GM19043 (cell line): ENCODE results near the gene FAM78A.
"Not testable (repeated sequence)": the region's sequence is repeated elsewhere in the genome, so short reads cannot be mapped to it uniquely, and the experiment has no call there.

Experiments used
- ATAC-seq: cut with Tn5 transposase; IDR thresholded peaks from one replicate; pipeline ENCODE4 v1.9.1; 2021; ENCODE audit warnings: low read depth; ENCODE audit not compliant: unreplicated experiment

The FAM78A gene

DNA sequence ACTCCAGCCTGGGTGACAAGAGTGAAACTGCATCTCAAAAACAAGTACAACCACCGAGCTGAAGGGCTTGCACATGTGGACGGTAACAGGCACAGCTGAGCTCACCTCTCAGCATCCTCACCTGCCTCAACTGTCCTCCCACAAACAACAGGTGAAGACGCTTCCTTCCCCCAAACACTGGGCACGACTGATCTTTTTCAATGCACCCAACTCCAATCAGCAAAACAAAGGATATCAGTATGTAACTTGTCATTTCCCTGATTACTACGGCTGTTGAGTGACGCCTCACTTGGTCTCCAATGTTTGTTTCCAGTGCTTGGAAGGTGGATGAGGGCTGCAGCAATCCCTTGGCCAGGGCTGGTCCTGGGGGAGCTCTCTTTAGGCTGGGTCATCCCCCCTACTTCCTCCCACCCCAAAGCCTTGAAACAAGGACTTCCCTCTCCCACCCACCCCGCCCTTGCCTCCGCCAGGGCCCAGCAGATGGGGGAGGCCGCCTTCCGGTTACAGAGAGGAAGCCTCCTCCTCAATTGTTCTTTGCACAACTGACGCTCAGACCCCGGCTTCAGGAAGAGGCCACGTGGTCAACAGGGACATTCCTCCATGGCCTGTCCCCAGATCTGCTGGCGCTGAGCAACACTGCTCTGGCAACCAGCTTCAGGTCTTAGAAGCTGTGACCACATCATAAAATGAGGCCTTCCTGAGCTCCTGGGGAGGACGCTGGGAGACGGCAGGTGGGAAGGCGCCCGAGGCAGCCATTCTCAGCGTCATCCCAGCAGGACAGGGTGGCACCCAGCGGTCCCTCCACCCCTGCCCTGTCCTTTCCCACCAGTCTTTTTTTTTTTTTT lies 5.9 kb downstream of the FAM78A start:
- no peak for ATAC-seq

GRCh38 chr9:131266266-131267229 lies 9.8 kb downstream of the FAM78A start:
- no peak for ATAC-seq

- ATAC-seq: no peak
These were observed 12.1 kb downstream of the FAM78A start for GRCh38 chr9:131264231-131264630.

DNA sequence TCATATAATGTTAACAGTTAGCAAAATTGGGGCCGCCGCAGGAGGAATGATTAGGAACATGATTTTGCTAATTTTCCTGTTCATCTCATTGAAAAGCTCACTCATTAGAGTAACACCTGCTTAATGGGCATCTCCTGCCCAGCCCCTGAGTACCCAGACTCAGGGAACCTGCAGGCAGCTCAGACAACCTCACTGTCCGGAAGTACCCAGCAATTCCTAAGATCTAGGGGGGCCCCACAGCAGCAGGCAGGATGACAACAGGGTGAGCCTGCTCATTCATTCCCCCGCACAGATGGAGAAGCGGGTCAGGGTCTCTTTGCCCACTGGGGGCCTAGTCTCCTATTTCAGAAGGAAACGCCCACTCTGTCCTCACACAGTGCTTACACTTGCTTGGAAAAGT lies 12.6 kb downstream of the FAM78A start:
- ATAC-seq: no peak

DNA sequence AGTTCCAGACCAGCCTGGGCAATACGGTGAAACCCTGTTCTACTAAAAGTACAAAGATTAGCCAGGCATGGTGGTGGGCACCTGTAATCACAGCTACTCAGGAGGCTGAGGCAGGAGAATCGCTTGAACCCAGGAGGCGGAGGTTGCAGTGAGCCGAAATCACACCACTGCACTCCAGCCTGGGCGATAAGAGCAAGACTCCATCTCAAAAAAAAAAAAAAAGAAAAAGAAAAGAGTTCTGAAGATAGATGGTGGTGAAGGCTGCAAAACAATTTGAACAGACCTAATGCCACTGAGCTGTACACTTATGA lies 13.3 kb downstream of the FAM78A start:
- ATAC-seq: not testable (repeated sequence)

GRCh38 chr9:131262327-131263032 lies 13.8 kb downstream of the FAM78A start:
- ATAC-seq: no peak

GRCh38 chr9:131260751-131261452 lies 15.4 kb downstream of the FAM78A start:
- ATAC-seq: no peak

- no peak for ATAC-seq
These were observed 16.3 kb downstream of the FAM78A start for GRCh38 chr9:131259916-131260597.

- ATAC-seq: no peak
These were observed 16.8 kb downstream of the FAM78A start for GRCh38 chr9:131259432-131259898.

- ATAC-seq: no peak
These were observed 17.4 kb downstream of the FAM78A start for GRCh38 chr9:131258698-131259431.

GRCh38 chr9:131258186-131258585 lies 18.1 kb downstream of the FAM78A start:
- ATAC-seq: no peak

DNA sequence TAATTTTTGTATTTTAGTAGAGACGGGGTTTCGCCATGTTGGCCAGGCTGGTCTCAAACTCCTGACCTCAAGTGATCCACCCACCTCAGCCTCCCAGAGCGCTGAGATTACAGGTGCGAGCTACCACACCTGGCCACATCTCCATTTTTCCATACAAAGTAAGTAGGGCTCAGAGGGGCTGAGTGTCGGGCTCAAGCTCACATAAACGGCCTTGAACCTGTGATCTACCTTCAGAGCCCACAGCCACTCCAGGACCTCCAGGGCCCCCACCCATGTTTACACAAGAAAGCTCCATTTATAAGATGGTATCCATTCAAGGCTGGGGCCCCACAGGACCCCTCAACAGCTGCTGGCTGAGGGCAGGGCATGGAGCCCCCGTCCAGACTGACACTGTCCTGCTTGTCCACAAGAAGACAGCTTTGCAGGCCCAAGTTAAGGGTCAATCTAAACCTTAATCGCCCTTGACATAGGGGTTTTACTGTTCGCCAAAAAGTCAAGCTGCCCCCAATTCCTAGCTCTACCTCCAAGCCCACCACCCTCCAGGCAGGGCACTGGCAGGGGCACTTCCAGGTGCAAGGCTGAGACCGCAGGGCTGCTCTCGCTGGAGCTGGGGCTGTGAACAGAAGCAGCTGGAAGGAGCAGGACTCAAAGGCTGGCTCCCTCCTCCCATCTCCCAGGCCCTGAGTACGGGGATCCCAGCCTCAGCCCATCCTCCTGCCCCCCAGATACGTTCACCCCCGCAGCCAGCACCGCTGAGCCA lies 18.9 kb downstream of the FAM78A start:
- no peak for ATAC-seq

DNA sequence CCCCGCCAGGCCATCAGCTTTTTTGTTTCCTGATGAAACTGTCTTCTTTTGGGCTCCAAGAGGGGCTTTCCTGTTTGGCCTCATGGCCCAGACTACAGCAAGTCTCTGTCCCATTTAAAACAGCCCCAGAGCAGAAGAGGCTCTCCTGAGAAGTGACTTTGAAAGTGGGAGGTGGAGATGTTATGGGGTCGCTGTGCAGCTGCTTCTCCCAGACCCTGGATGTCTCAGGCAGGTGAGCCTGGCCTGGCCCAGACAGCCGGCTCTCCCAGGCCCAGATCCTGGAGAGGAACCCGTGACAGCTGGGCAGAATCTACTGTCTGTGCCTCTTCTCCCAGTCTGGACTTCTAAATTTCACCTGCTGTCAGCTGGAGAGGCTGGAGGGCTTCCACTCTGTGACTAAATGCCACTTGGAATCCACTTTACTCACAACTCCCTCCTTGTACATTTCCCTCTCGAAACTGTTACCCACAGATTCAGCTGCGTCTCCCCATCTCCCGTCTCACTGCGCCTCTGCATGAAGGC lies 20.6 kb downstream of the FAM78A start:
- ATAC-seq: no peak

- ATAC-seq: no peak
These were observed 21.7 kb downstream of the FAM78A start for GRCh38 chr9:131254626-131255025.

- no peak for ATAC-seq
These were observed 22.3 kb downstream of the FAM78A start for GRCh38 chr9:131253891-131254491.

GRCh38 chr9:131252120-131252519 lies 24.2 kb downstream of the FAM78A start:
- ATAC-seq: no peak

DNA sequence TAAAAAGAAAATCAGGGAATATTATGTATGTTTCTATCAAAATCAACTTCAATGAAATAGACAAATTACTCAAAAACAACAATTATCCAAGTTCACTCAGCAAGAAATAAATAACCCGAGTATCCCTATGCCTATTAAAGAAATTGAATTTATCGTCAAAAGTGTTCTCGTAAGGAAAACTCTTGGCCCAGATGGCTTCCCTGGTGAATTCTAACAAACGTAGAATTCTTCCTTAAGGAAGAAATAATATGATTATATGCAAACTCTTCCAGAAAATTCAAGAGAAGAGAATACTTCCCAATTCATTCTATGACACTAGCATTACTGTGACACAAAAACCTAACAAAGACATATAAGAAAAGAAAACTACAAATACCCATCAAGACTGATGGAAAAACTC lies 29.7 kb downstream of the FAM78A start:
- no peak for ATAC-seq

- ATAC-seq: not testable (repeated sequence)
These were observed 32.0 kb downstream of the FAM78A start for GRCh38 chr9:131244331-131244730.
